Measurements from ENCODE around the gene DNAH7. TPM values are rescaled to one million over a fixed set of nuclear protein-coding genes. Genes with fewer than 3 reads are reported as not detected.

Gene DNAH7
- total and polyA plus RNA-seq, 10 of the 15 experiments (the other 5 are each of a cell fraction or from before 2014, with no cell fraction given) = 0.05 to 0.61 (median 0.16) TPM

- TF ChIP-seq RAD51 (IDR thresholded peaks at IDR 0.05) (peak; percentile 58), HCFC1 (IDR thresholded peaks at IDR 0.05; ENCODE audit: low read length) (no peak), ETV6 (conservative IDR thresholded peaks at IDR 0.05 in 1 of 2, IDR thresholded peaks at IDR 0.05 in 1 of 2; ENCODE audit: borderline replicate concordance in 1 of 2, low read depth in 1 of 2) (peak in 1 of 2 experiments; percentile 31; a peak in 2 of 4 replicates), BMI1 (IDR thresholded peaks at IDR 0.05; ENCODE audit: borderline replicate concordance) (peak; percentile 98), ESRRA (IDR thresholded peaks at IDR 0.05; ENCODE audit: low read length) (peak; percentile 37; the same call in 1 of the 2 replicates), BHLHE40 (IDR thresholded peaks at IDR 0.05; ENCODE audit: borderline replicate concordance in 1 of 2, low read depth in 2 of 2, low read length in 1 of 2) (peak in 1 of 2 experiments; percentile 40; a peak in 1 of 4 replicates), SREBF1 (IDR thresholded peaks at IDR 0.05; ENCODE audit: low read length) (no peak), TBL1XR1 (IDR thresholded peaks at IDR 0.05; ENCODE audit: low read depth, low read length) (peak; percentile 37; the same call in 1 of the 2 replicates), IKZF2 (IDR thresholded peaks at IDR 0.05) (peak; percentile 36 to 56; a peak in 2 of 4 replicates), RFX5 (IDR thresholded peaks at IDR 0.05; ENCODE audit: low read depth, low read length) (no peak), SUZ12 (IDR thresholded peaks at IDR 0.05; ENCODE audit: unreplicated experiment) (no peak), ZNF207 (IDR thresholded peaks at IDR 0.05; ENCODE audit: borderline replicate concordance) (peak; percentile 75; the same call in 1 of the 2 replicates), CBX3 (IDR thresholded peaks at IDR 0.05; ENCODE audit: borderline replicate concordance, low read depth) (no peak), FOS (IDR thresholded peaks at IDR 0.05; ENCODE audit: borderline replicate concordance, extremely low read depth, insufficient read length) (no peak), SMARCA5 (IDR thresholded peaks at IDR 0.05) (peak; percentile 88; the same call in 1 of the 2 replicates), SREBF2 (IDR thresholded peaks at IDR 0.05; ENCODE audit: low read length) (0 out of 2 replicates have a peak, but pooled peaks have one; percentile 16), PAX5 (IDR thresholded peaks at IDR 0.05; ENCODE audit: borderline replicate concordance, low read depth, low read length) (peak; percentile 8; the same call in 1 of the 2 replicates), RB1 (IDR thresholded peaks at IDR 0.05; ENCODE audit: borderline replicate concordance) (peak; percentile 52; the same call in 1 of the 2 replicates), POU2F2 (IDR thresholded peaks at IDR 0.05; ENCODE audit: borderline replicate concordance, low read depth, low read length) (peak; percentile 66; the same call in 2 of the 3 replicates), GABPA (IDR thresholded peaks at IDR 0.05; ENCODE audit: low read depth) (peak; percentile 79), NR2F1 (conservative IDR thresholded peaks at IDR 0.05) (peak; percentile 57), SIN3A (IDR thresholded peaks at IDR 0.05; ENCODE audit: low read depth, low read length) (peak; percentile 92), LARP7 (IDR thresholded peaks at IDR 0.05) (peak; percentile 85), TARDBP (IDR thresholded peaks at IDR 0.05; ENCODE audit: borderline replicate concordance) (peak; percentile 80; the same call in 1 of the 2 replicates), NBN (IDR thresholded peaks at IDR 0.05) (0 out of 2 replicates have a peak, but pooled peaks have one; percentile 66), GATAD2B (conservative IDR thresholded peaks at IDR 0.05; ENCODE audit: low read depth) (peak; percentile 77), REST (IDR thresholded peaks at IDR 0.05; ENCODE audit: low read depth, low read length) (0 out of 2 replicates have a peak, but pooled peaks have one; percentile 30), CHD2 (IDR thresholded peaks at IDR 0.05; ENCODE audit: borderline replicate concordance, low read depth, low read length) (no peak), CHD1 (IDR thresholded peaks at IDR 0.05; ENCODE audit: low read depth, low read length) (0 out of 2 replicates have a peak, but pooled peaks have one; percentile 6), DPF2 (IDR thresholded peaks at IDR 0.05) (peak; percentile 91)
Observed at GRCh38 chr2:196068271-196069209, at the start of gene DNAH7 (continued).
